Suprapubic skin (tissue), 4 donors: ENCODE measurements around the gene ZNF391. TPM values are rescaled to one million over a fixed set of nuclear protein-coding genes. Genes with fewer than 3 reads are reported as not detected.

ENCODE experiments used
- DNase-seq, 2 donors: peaks; one replicate each; pipeline ENCODE4 v3.0.0-alpha.2; 2019; ENCODE audit warnings: low spot score in 2 of 2
- H3K27ac ChIP-seq: fragments of 200-600 bp; sonication (generic); one replicate; pipeline ENCODE4 v1.5.1; 2019
- H3K27me3 ChIP-seq: fragments of 200-600 bp; sonication (generic); one replicate; pipeline ENCODE4 v1.5.1; 2019
- H3K36me3 ChIP-seq: fragments of 200-600 bp; sonication (generic); one replicate; pipeline ENCODE4 v1.5.1; 2019
- H3K4me1 ChIP-seq: fragments of 200-600 bp; sonication (generic); one replicate; pipeline ENCODE4 v1.5.1; 2019
- H3K4me3 ChIP-seq: fragments of 200-600 bp; sonication (generic); one replicate; pipeline ENCODE4 v1.5.1; 2019; ENCODE audit warnings: mild to moderate bottlenecking
- H3K9me3 ChIP-seq: fragments of 200-600 bp; sonication (generic); one replicate; pipeline ENCODE4 v1.5.1; 2019
- CTCF ChIP-seq, 2 donors: fragments of 200-600 bp in 1 of 2; fragments of 450-650 bp in 1 of 2; sonication (generic) in 1 of 2; IDR thresholded peaks; one replicate each; pipeline ENCODE4 v1.5.1; 2016 to 2019; ENCODE audit warnings: antibody characterized with exemption in 2 of 2, mild to moderate bottlenecking in 1 of 2, moderate library complexity in 1 of 2
- EP300 ChIP-seq: sonication (generic); formaldehyde crosslinking; IDR thresholded peaks from one replicate; pipeline ENCODE4 v1.6.1; 2017; ENCODE audit warnings: antibody characterized with exemption
- POLR2A ChIP-seq, 2 donors: fragments of 450-650 bp; IDR thresholded peaks; one replicate each; pipeline ENCODE4 v1.6.1; 2017; ENCODE audit warnings: antibody characterized with exemption in 2 of 2, mild to moderate bottlenecking in 2 of 2, moderate library complexity in 2 of 2
- POLR2AphosphoS5 ChIP-seq, 3 donors: sonication (generic); formaldehyde crosslinking; IDR thresholded peaks; one replicate each; pipeline ENCODE4 v1.6.1; 2017; ENCODE audit warnings: antibody characterized with exemption in 3 of 3
- WGBS: methylation state at CpG from one replicate; pipeline ENCODE4 v1.1.5; 2018; 5-methylcytosine and 5-hydroxymethylcytosine counted together
- total RNA-seq, 4 donors: library from RNA; depleted of rRNA; stranded (reverse); fragments of >200 nt; gene quantifications; one replicate each; pipeline ENCODE4 v1.1.0, GENCODE V29; 2016

Gene ZNF391
- total RNA-seq, 4 donors from 2014 or later: 0.23 to 1.8 (median 1.5) TPM

- Histone ChIP-seq H3K9me3 (no peaks in the 10 kb centered on the region), H3K36me3 (no peaks in the 10 kb centered on the region), H3K4me1 (peaks cover 6% of the 10 kb centered on the region), H3K27me3 (no peaks in the 10 kb centered on the region), H3K27ac (no peak overlapping the region), H3K4me3 (no peak overlapping the region)
- DNase-seq: no peak
- WGBS: 83% methylated on average over 1 of the region's 1 CpG
- no peak for TF ChIP-seq EP300
Measured at GRCh38 chr6:27383481-27383880, 5.1 kb upstream of the ZNF391 start.

- Histone ChIP-seq H3K9me3 (no peaks in the 10 kb centered on the region), H3K27me3 (no peaks in the 10 kb centered on the region), H3K36me3 (no peaks in the 10 kb centered on the region), H3K27ac (no peak overlapping the region), H3K4me3 (no peak overlapping the region), H3K4me1 (peaks cover 15% of the 10 kb centered on the region)
- DNase-seq: no peak
- TF ChIP-seq EP300: no peak
- no peak for TF ChIP-seq CTCF (IDR thresholded peaks at IDR 0.05)
- TF ChIP-seq POLR2AphosphoS5 (IDR thresholded peaks at IDR 0.05): no peak
- no peak for TF ChIP-seq POLR2A (IDR thresholded peaks at IDR 0.05)
- WGBS: 50% methylated on average over 1 of the region's 1 CpG
Measured at GRCh38 chr6:27392623-27393022, 4.1 kb downstream of the ZNF391 start.

- no peaks in the 10 kb centered on the region for H3K36me3 ChIP-seq
- H3K27ac ChIP-seq: no peak overlapping the region
- no peaks in the 10 kb centered on the region for H3K27me3 ChIP-seq
- 95% methylated on average over 1 of the region's 1 CpG for WGBS
- peaks cover 8% of the 10 kb centered on the region for H3K4me1 ChIP-seq
- DNase-seq: no peak
- TF ChIP-seq EP300: no peak
- TF ChIP-seq CTCF (IDR thresholded peaks at IDR 0.05): no peak
- no peaks in the 10 kb centered on the region for H3K9me3 ChIP-seq
- H3K4me3 ChIP-seq: no peak overlapping the region
Measured at GRCh38 chr6:27394073-27394472, 5.5 kb downstream of the ZNF391 start.

GRCh38 chr6:27400877-27401642, 12.5 kb downstream of the ZNF391 start:
- no peaks in the 10 kb centered on the region for H3K27me3 ChIP-seq
- 97% methylated on average over 16 of the region's 16 CpGs for WGBS
- H3K9me3 ChIP-seq: peaks cover 13% of the 10 kb centered on the region

GRCh38 chr6:27406085-27406484, 17.5 kb downstream of the ZNF391 start:
- H3K27me3 ChIP-seq: no peaks in the 10 kb centered on the region
- peaks cover under 1% of the 10 kb centered on the region for H3K36me3 ChIP-seq
- 61% methylated on average over 2 of the region's 3 CpGs for WGBS
- peaks cover 6% of the 10 kb centered on the region for H3K9me3 ChIP-seq
- DNase-seq: no peak
- H3K27ac ChIP-seq: no peak overlapping the region
- H3K4me1 ChIP-seq: no peaks in the 10 kb centered on the region
- no peak overlapping the region for H3K4me3 ChIP-seq
- no peak for TF ChIP-seq POLR2AphosphoS5 (IDR thresholded peaks at IDR 0.05)
- no peak for TF ChIP-seq POLR2A (IDR thresholded peaks at IDR 0.05)

More at GRCh38 chr6:27400877-27401642, 12.5 kb downstream of the ZNF391 start:
- Histone ChIP-seq H3K27ac (no peak overlapping the region), H3K4me1 (no peaks in the 10 kb centered on the region), H3K36me3 (peaks cover 13% of the 10 kb centered on the region), H3K4me3 (no peak overlapping the region)
- DNase-seq: no peak
- TF ChIP-seq EP300 (no peak), POLR2AphosphoS5 (IDR thresholded peaks at IDR 0.05) (no peak), POLR2A (IDR thresholded peaks at IDR 0.05) (no peak), CTCF (IDR thresholded peaks at IDR 0.05) (no peak)

GRCh38 chr6:27407153-27407814, 18.7 kb downstream of the ZNF391 start:
- Histone ChIP-seq H3K27me3 (no peaks in the 10 kb centered on the region), H3K9me3 (no peaks in the 10 kb centered on the region), H3K4me3 (no peak overlapping the region), H3K36me3 (no peaks in the 10 kb centered on the region), H3K27ac (no peak overlapping the region), H3K4me1 (no peaks in the 10 kb centered on the region)
- TF ChIP-seq EP300 (no peak), POLR2AphosphoS5 (IDR thresholded peaks at IDR 0.05) (no peak), CTCF (IDR thresholded peaks at IDR 0.05) (no peak), POLR2A (IDR thresholded peaks at IDR 0.05) (no peak)
- DNase-seq: no peak
- WGBS: 78% methylated on average over 8 of the region's 8 CpGs
